Transverse colon (tissue), 4 donors: ENCODE measurements around the gene PLXNA2.

Source experiments
- EP300 ChIP-seq: sonication (generic); formaldehyde crosslinking; IDR thresholded peaks from one replicate; pipeline ENCODE4 v1.6.1; 2017; ENCODE audit warnings: antibody characterized with exemption, low read depth
- POLR2A ChIP-seq: fragments of 450-650 bp; IDR thresholded peaks from one replicate; pipeline ENCODE4 v1.6.1; 2016; ENCODE audit warnings: antibody characterized with exemption, mild to moderate bottlenecking, moderate library complexity
- POLR2AphosphoS5 ChIP-seq, 3 donors: sonication (generic); formaldehyde crosslinking; IDR thresholded peaks; one replicate each; pipeline ENCODE4 v1.6.1; 2016; ENCODE audit warnings: antibody characterized with exemption in 3 of 3
- TF ChIP-seq, protein P1 (sequence below), 5 experiments: fragments of 200-600 bp in 3 of 5; fragments of 450-650 bp in 2 of 5; sonication (generic) in 3 of 5; IDR thresholded peaks; 1 replicate in 2 of 5; 2 replicates in 3 of 5; pipeline ENCODE4 v1.5.1; 2016 to 2017; ENCODE audit warnings: antibody characterized with exemption in 5 of 5, inconsistent platforms in 3 of 5, mild to moderate bottlenecking in 2 of 5, moderate library complexity in 1 of 5

DNA sequence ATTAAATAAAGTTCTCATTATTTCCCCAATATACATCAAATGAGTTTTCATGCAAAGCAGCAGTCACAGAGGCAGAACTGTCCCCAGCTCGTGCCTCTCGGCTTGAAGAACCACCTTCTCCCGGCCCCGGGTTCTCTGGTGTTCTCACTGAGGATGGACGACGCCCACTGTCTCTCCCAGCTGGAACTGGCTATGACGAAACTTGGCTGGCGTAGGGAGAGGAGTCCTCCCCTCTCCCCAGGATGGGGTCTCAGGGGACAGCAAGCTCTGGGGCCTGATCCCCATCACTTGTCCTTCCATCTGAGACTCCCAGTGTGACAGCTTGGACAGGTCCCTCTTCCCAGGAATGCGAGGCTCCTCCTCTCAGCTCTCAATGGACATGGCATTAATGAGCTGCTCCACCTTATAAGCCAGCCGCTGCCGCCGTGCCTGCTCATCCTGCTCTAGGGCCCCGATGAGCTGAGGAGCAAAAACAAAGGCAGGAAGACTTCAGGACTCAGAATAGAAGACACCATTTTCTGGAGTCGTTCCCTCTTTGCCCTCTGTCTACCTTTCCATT is 217.2 kb downstream of the PLXNA2 start:
- TF ChIP-seq, protein P1, sequence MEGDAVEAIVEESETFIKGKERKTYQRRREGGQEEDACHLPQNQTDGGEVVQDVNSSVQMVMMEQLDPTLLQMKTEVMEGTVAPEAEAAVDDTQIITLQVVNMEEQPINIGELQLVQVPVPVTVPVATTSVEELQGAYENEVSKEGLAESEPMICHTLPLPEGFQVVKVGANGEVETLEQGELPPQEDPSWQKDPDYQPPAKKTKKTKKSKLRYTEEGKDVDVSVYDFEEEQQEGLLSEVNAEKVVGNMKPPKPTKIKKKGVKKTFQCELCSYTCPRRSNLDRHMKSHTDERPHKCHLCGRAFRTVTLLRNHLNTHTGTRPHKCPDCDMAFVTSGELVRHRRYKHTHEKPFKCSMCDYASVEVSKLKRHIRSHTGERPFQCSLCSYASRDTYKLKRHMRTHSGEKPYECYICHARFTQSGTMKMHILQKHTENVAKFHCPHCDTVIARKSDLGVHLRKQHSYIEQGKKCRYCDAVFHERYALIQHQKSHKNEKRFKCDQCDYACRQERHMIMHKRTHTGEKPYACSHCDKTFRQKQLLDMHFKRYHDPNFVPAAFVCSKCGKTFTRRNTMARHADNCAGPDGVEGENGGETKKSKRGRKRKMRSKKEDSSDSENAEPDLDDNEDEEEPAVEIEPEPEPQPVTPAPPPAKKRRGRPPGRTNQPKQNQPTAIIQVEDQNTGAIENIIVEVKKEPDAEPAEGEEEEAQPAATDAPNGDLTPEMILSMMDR (IDR thresholded peaks at IDR 0.05) = no peak
- no peak for TF ChIP-seq EP300
- TF ChIP-seq POLR2A = no peak
- TF ChIP-seq POLR2AphosphoS5 (IDR thresholded peaks at IDR 0.05) = no peak
